ENCODE data around the gene RAB28. TPM values are rescaled to one million over a fixed set of nuclear protein-coding genes. Genes with fewer than 3 reads are reported as not detected.

Gene RAB28
- total and polyA plus RNA-seq, 2 of the 8 experiments (the other 6 are each of a cell fraction or from before 2014, with no cell fraction given), result 16.0 to 18.7 TPM

- CTCF ChIA-PET (ENCODE audit: partially characterized antibody), result interaction anchor here (1.0 to 13.6 kb wide), 6 partner anchors 8 to 1224 kb away, joined by 3 to 132 read pairs (median 7); partner anchors contain the start of gene NKX3-2
- peaks cover 0 to 9% (median 2%) of the 10 kb centered on the region in 4 experiments; a peak in 2 of 8 replicates for H3K36me3 ChIP-seq (ENCODE audit: control insufficient read depth in 2 of 4, insufficient read depth in 4 of 4, low read length in 3 of 4)
- no peak overlapping the region; a peak in 1 of 4 replicates for H3K4me2 ChIP-seq (ENCODE audit: insufficient read depth in 1 of 2, low read depth in 2 of 2, low read length in 2 of 2)
- TF ChIP-seq RAD21 (IDR thresholded peaks at IDR 0.05 in 1 of 2, conservative IDR thresholded peaks at IDR 0.05 in 1 of 2; ENCODE audit: low read depth in 2 of 2, low read length in 2 of 2) (no peak), KDM1A (IDR thresholded peaks at IDR 0.05; ENCODE audit: borderline replicate concordance, low read length) (peak; percentile 96)
- H2BK120ac ChIP-seq (replicated peaks; ENCODE audit: low read depth, low read length), result no peak overlapping the region
- no peak overlapping the region for H3K27ac ChIP-seq (ENCODE audit: low read depth, low read length)
- H2AK5ac ChIP-seq (ENCODE audit: low read depth, low read length), result no peak overlapping the region
- H2BK5ac ChIP-seq (ENCODE audit: low read depth, low read length), result no peak overlapping the region
- FAIRE-seq (no peak), DNase-seq (ENCODE audit: low read depth in 1 of 2, low spot score in 2 of 2) (no peak)
- no peak overlapping the region for H2BK20ac ChIP-seq (ENCODE audit: low read length)
- no peak overlapping the region for H3K56ac ChIP-seq (replicated peaks; ENCODE audit: insufficient read length, low read depth, low read length)
- no peak overlapping the region for H2BK12ac ChIP-seq (ENCODE audit: low read depth, low read length)
- H3K14ac ChIP-seq (ENCODE audit: insufficient read length), result no peak overlapping the region
- no peak overlapping the region for H3K23ac ChIP-seq (ENCODE audit: insufficient read length)
- no peak overlapping the region for H4K91ac ChIP-seq (replicated peaks; ENCODE audit: insufficient read length, low read length)
- peaks cover 8% of the 10 kb centered on the region for H3K23me2 ChIP-seq (ENCODE audit: low read depth, low read length)
- no peaks in the 10 kb centered on the region for H3K79me1 ChIP-seq (ENCODE audit: low read depth, low read length)
- peaks cover 13 to 53% (median 31%) of the 10 kb centered on the region in 4 experiments for H3K4me1 ChIP-seq (replicated peaks in 1 of 4; ENCODE audit: control insufficient read depth in 3 of 4, insufficient read depth in 4 of 4, low read length in 3 of 4)
- H2BK15ac ChIP-seq (ENCODE audit: low read length), result no peak overlapping the region
- H4K8ac ChIP-seq (ENCODE audit: extremely low read depth, insufficient read depth, low read length), result no peak overlapping the region
- H3K27me3 ChIP-seq (replicated peaks in 1 of 4; ENCODE audit: control insufficient read depth in 3 of 4, extremely low read depth in 1 of 4, insufficient read depth in 3 of 4, low read length in 3 of 4), result peaks cover 91 to 100% (median 98%) of the 10 kb centered on the region in 4 experiments
- H3K18ac ChIP-seq (ENCODE audit: extremely low read depth, low read length), result no peak overlapping the region
- no peak overlapping the region for H3K4ac ChIP-seq (replicated peaks; ENCODE audit: insufficient read length, low read depth, low read length)
- H3K4me3 ChIP-seq (ENCODE audit: extremely low read depth in 1 of 4, insufficient read depth in 2 of 4, low read depth in 3 of 4, low read length in 4 of 4), result no peak overlapping the region
- no peak overlapping the region for H3K9ac ChIP-seq (replicated peaks in 1 of 4; ENCODE audit: extremely low read depth in 1 of 4, low read depth in 3 of 4, low read length in 3 of 4)
- H4K20me1 ChIP-seq (replicated peaks in 1 of 2; ENCODE audit: control insufficient read depth in 1 of 2, insufficient read depth in 2 of 2, low read length in 2 of 2), result peaks cover 9 to 13% of the 10 kb centered on the region in 2 experiments
- no peaks in the 10 kb centered on the region for H3K79me2 ChIP-seq (ENCODE audit: control insufficient read depth in 1 of 2, insufficient read depth in 2 of 2, low read length in 2 of 2)
- WGBS, 2 experiments (ENCODE audit: extremely low coverage in 1 of 2, insufficient coverage in 1 of 2, insufficient read length in 1 of 2, insufficient replicate concordance in 2 of 2, low coverage in 1 of 2, low lambda C conversion rate in 2 of 2, missing lambda C conversion rate in 1 of 2), result 42% methylated on average over 3 of the region's 3 CpGs; no CpG with 5 or more reads in 1 of the 2 experiments
- H4K5ac ChIP-seq (ENCODE audit: insufficient read length, low read depth, low read length), result no peak overlapping the region
- H3K9me3 ChIP-seq (ENCODE audit: insufficient read depth in 2 of 2, low read depth in 1 of 2, low read length in 1 of 2), result peaks cover 8 to 14% of the 10 kb centered on the region in 2 experiments
- POLR2A ChIA-PET (ENCODE audit: partially characterized antibody), result interaction anchor here (1.5 to 5.6 kb wide), 3 partner anchors 8 to 43 kb away, joined by 6 to 37 read pairs (median 6); partner anchors contain the start of genes NKX3-2 and RAB28
- no peak overlapping the region for H2AFZ ChIP-seq (ENCODE audit: low read length)
These were observed 42.5 kb upstream of the RAB28 start for GRCh38 chr4:13526658-13527057.

All from H1 (cell line).